Measurements from ENCODE around the gene RNF112. TPM values are rescaled to one million over a fixed set of nuclear protein-coding genes. Genes with fewer than 3 reads are reported as not detected.

RNF112 gene
- total RNA-seq, 3 donors from 2014 or later, result 2.4 to 13.4 (median 3.4) TPM

DNA sequence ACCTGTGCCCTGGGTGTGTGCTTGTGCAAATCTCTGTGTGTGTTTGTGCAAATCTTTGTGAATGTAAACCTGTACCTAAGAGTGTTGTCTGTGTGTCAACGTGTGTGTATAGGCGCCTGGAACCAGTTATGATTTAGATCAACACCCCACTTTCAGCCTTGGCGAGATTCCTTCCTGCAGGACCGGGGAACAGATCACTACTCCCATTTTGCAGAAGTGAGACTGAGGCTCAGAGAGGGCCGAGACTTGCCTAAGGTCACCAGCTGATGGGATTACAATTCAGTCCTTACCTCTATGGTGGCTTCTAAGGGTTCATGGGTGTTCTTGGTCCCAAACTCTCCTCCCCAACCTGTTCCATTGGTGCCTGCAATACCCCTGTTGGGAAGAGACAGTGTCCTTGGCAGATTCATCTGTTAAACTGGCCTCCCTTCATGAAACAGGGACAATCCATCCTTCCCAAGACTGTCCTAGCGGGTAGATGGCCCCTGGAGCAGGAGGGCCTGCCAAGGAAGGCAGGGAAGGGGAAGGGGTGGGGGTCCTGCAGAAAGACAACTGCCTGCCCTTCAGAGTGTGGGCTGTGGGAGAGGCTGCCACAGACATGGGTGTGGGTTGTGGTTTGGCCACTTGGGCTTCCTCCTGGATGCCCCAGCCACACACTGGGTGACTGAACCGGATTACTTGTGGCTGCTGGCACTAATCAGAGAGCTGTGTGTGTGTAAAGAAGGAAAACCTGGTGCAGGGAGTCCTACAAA lies 39.6 kb upstream of the RNF112 start:
- intact Hi-C loops (cut with DNase I, micrococcal nuclease), result no loop called here
- ATAC-seq (no peak), DNase-seq (no peak)
- H3K4me3 ChIP-seq, result no peak overlapping the region
- TF ChIP-seq, protein P1, sequence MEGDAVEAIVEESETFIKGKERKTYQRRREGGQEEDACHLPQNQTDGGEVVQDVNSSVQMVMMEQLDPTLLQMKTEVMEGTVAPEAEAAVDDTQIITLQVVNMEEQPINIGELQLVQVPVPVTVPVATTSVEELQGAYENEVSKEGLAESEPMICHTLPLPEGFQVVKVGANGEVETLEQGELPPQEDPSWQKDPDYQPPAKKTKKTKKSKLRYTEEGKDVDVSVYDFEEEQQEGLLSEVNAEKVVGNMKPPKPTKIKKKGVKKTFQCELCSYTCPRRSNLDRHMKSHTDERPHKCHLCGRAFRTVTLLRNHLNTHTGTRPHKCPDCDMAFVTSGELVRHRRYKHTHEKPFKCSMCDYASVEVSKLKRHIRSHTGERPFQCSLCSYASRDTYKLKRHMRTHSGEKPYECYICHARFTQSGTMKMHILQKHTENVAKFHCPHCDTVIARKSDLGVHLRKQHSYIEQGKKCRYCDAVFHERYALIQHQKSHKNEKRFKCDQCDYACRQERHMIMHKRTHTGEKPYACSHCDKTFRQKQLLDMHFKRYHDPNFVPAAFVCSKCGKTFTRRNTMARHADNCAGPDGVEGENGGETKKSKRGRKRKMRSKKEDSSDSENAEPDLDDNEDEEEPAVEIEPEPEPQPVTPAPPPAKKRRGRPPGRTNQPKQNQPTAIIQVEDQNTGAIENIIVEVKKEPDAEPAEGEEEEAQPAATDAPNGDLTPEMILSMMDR (IDR thresholded peaks at IDR 0.05), result no peak
- H3K36me3 ChIP-seq (ENCODE audit: low read depth), result no peaks in the 10 kb centered on the region
- H3K9me3 ChIP-seq, result no peaks in the 10 kb centered on the region
- peaks cover 14% of the 10 kb centered on the region for H3K4me1 ChIP-seq (ENCODE audit: low read depth)

DNA sequence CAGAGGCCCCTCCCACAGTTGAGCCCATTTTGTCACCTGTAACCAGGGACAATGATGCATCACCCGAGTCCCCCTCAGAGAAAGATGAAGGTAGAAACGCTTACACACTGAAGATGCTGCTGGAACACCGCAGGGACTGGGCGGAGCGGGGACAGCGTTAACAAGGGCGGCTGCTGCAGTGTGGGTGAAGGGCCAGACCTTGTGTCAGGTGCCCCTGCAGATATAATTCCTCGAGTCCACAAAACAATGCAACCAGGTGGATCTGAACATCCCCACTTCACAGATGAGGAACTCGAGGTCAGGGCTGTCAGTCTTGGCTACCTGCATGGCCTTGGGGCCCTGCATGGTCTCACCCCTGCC lies 39.0 kb upstream of the RNF112 start:
- H3K9me3 ChIP-seq, result no peaks in the 10 kb centered on the region
- intact Hi-C loops (cut with DNase I, micrococcal nuclease), result no loop called here
- peaks cover 17% of the 10 kb centered on the region for H3K4me1 ChIP-seq (ENCODE audit: low read depth)
- H3K4me3 ChIP-seq, result no peak overlapping the region
- DNase-seq (no peak), ATAC-seq (no peak)
- H3K36me3 ChIP-seq (ENCODE audit: low read depth), result no peaks in the 10 kb centered on the region
- TF ChIP-seq, protein P1 (IDR thresholded peaks at IDR 0.05), result no peak

DNA sequence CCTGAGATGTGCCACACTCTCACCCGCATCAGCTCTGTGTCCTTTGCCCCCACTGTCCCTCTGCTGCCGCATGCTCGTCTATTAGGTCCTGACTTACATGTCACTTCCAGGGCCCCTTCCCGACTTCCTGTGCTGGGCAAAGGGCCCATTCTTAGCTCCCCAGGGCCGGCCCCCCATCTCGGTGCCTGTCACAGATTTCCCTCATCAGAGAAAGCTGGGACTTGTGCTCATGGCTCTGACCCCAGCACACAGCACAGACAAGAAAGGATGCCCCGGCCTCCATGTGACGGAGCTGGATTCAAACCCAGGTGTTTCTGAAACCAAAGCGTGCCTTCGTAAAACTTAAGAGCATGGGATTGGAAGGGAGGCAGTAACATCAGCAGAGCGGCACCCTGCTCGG lies 38.6 kb upstream of the RNF112 start:
- no peak for DNase-seq
- H3K4me1 ChIP-seq (ENCODE audit: low read depth), result peaks cover 21% of the 10 kb centered on the region
- TF ChIP-seq, protein P1 (IDR thresholded peaks at IDR 0.05), result no peak

GRCh38 chr17:19372866-19373504 lies 38.0 kb upstream of the RNF112 start:
- H3K36me3 ChIP-seq (ENCODE audit: low read depth), result peaks cover under 1% of the 10 kb centered on the region
- DNase-seq (no peak), ATAC-seq (no peak)
- no peaks in the 10 kb centered on the region for H3K9me3 ChIP-seq
- peaks cover 21% of the 10 kb centered on the region for H3K4me1 ChIP-seq (ENCODE audit: low read depth)
- TF ChIP-seq, protein P1 (IDR thresholded peaks at IDR 0.05), result no peak
- no peak overlapping the region for H3K4me3 ChIP-seq
- intact Hi-C loops (cut with DNase I, micrococcal nuclease), result no loop called here

More for the DNA sequence above, 38.6 kb upstream of the RNF112 start:
- H3K9me3 ChIP-seq, result no peaks in the 10 kb centered on the region
- H3K36me3 ChIP-seq (ENCODE audit: low read depth), result no peaks in the 10 kb centered on the region
- no peak overlapping the region for H3K4me3 ChIP-seq
- ATAC-seq, result no peak
- intact Hi-C loops (cut with DNase I, micrococcal nuclease), result no loop called here

- DNase-seq (no peak), ATAC-seq (no peak)
- Histone ChIP-seq H3K4me3 (no peak overlapping the region), H3K36me3 (ENCODE audit: low read depth) (peaks cover 3% of the 10 kb centered on the region), H3K4me1 (ENCODE audit: low read depth) (peaks cover 21% of the 10 kb centered on the region), H3K9me3 (no peaks in the 10 kb centered on the region)
- TF ChIP-seq, protein P1 (IDR thresholded peaks at IDR 0.05), result no peak
- intact Hi-C loops (cut with DNase I, micrococcal nuclease), result no loop called here
Observed at GRCh38 chr17:19374136-19374535, 36.9 kb upstream of the RNF112 start.

Data from mucosa of descending colon (tissue), 3 donors.